OCI-LY3 (cell line): ENCODE measurements around the gene S100A16.
A peak's percentile ranks its signal among the peaks of the same experiment; 100 is the strongest.

Experiments
- H2AFZ ChIP-seq: fragments of 200-600, 300-600 bp; shearing (Covaris generic); 2 replicates; pipeline ENCODE4 v1.6.0; 2014; ENCODE audit warnings: antibody characterized with exemption, low read depth, low read length
- H3K27ac ChIP-seq: fragments of 200-600, 300-600 bp; sonication (generic); 2 replicates; pipeline ENCODE4 v1.5.1; 2014; ENCODE audit warnings: mild to moderate bottlenecking, low read length, moderate library complexity, mixed read lengths
- H3K27me3 ChIP-seq: fragments of 200-600, 300-600 bp; sonication (generic); 2 replicates; pipeline ENCODE4 v1.6.1; 2014; ENCODE audit warnings: low read depth, low read length, mixed read lengths
- H3K36me3 ChIP-seq: fragments of 200-600, 300-600 bp; sonication (generic); replicated peaks from 2 replicates; pipeline ENCODE3; 2014; ENCODE audit warnings: low read depth, low read length, mixed read lengths
- H3K4me1 ChIP-seq: fragments of 300-600, 200-600 bp; sonication (generic); 2 replicates; pipeline ENCODE4 v1.6.1; 2014; ENCODE audit warnings: low read length, mixed read lengths
- H3K4me2 ChIP-seq: fragments of 200-600, 300-600 bp; sonication (generic); 2 replicates; pipeline ENCODE4 v1.6.1; 2014; ENCODE audit warnings: low read length, mixed read lengths
- H3K4me3 ChIP-seq: fragments of 300-600, 200-600 bp; sonication (generic); 2 replicates; pipeline ENCODE4 v1.5.1; 2014; ENCODE audit warnings: antibody characterized with exemption, mild to moderate bottlenecking, low read length, moderate library complexity
- H3K79me2 ChIP-seq: fragments of 300-600, 200-600 bp; shearing (Covaris generic); 2 replicates; pipeline ENCODE4 v1.6.1; 2014; ENCODE audit warnings: mild to moderate bottlenecking, low read length, mixed read lengths
- H3K9ac ChIP-seq: fragments of 300-600, 200-600 bp; shearing (Covaris generic); 2 replicates; pipeline ENCODE4 v1.6.0; 2014; ENCODE audit warnings: mild to moderate bottlenecking, low read length, moderate library complexity
- H3K9me3 ChIP-seq: fragments of 200-600, 300-600 bp; shearing (Covaris generic); 2 replicates; pipeline ENCODE4 v1.6.1; 2014; ENCODE audit warnings: low read length, mixed read lengths; ENCODE audit not compliant: insufficient read depth
- H4K20me1 ChIP-seq: fragments of 200-600, 300-600 bp; sonication (generic); 2 replicates; pipeline ENCODE4 v1.6.1; 2016; ENCODE audit warnings: low read length, mixed read lengths; ENCODE audit not compliant: insufficient read depth
- EZH2phosphoT487 ChIP-seq: fragments of 200-600 bp; shearing (Covaris generic); IDR thresholded peaks from 2 replicates; pipeline ENCODE4 v1.6.1; 2018; ENCODE audit warnings: antibody characterized with exemption, mixed run types, low read depth
- TF ChIP-seq, protein P1 (sequence below): fragments of 200-600, 300-600 bp; sonication (generic); IDR thresholded peaks from 2 replicates; pipeline ENCODE4 v1.5.1; 2014; ENCODE audit warnings: antibody characterized with exemption, low read length, low read depth

Gene S100A16

DNA sequence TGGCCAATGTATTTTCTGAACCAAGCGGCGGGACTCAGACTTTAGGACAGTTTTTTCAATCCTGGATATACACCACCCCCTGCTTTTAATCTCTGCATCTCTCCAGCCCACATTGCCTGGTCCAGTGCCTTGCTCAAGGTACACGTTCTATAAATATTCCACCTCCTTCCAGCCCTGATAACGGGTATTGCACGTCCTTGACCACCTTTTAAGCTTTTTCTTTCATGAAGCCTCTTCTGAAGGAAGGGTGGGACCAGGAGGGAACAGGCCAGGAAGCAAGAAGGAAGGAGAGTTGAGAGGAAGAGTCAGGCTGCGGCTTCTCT, 3.4 kb downstream of the S100A16 start:
- H3K27me3 ChIP-seq: no peaks in the 10 kb centered on the region
- H3K36me3 ChIP-seq: no peaks in the 10 kb centered on the region
- H2AFZ ChIP-seq: no peak overlapping the region
- H4K20me1 ChIP-seq: no peaks in the 10 kb centered on the region
- H3K4me3 ChIP-seq: no peak overlapping the region
- no peak overlapping the region for H3K9ac ChIP-seq
- TF ChIP-seq, protein P1, sequence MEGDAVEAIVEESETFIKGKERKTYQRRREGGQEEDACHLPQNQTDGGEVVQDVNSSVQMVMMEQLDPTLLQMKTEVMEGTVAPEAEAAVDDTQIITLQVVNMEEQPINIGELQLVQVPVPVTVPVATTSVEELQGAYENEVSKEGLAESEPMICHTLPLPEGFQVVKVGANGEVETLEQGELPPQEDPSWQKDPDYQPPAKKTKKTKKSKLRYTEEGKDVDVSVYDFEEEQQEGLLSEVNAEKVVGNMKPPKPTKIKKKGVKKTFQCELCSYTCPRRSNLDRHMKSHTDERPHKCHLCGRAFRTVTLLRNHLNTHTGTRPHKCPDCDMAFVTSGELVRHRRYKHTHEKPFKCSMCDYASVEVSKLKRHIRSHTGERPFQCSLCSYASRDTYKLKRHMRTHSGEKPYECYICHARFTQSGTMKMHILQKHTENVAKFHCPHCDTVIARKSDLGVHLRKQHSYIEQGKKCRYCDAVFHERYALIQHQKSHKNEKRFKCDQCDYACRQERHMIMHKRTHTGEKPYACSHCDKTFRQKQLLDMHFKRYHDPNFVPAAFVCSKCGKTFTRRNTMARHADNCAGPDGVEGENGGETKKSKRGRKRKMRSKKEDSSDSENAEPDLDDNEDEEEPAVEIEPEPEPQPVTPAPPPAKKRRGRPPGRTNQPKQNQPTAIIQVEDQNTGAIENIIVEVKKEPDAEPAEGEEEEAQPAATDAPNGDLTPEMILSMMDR: no peak
- TF ChIP-seq EZH2phosphoT487: no peak
- no peaks in the 10 kb centered on the region for H3K79me2 ChIP-seq
- H3K27ac ChIP-seq: no peak overlapping the region
- H3K4me2 ChIP-seq: no peak overlapping the region
- no peaks in the 10 kb centered on the region for H3K9me3 ChIP-seq
- H3K4me1 ChIP-seq: peaks cover 29% of the 10 kb centered on the region

- H3K4me2 ChIP-seq: no peak overlapping the region
- no peaks in the 10 kb centered on the region for H3K9me3 ChIP-seq
- H3K4me3 ChIP-seq: no peak overlapping the region
- H4K20me1 ChIP-seq: no peaks in the 10 kb centered on the region
- no peak overlapping the region for H3K27ac ChIP-seq
- H3K9ac ChIP-seq: no peak overlapping the region
- H2AFZ ChIP-seq: no peak overlapping the region
- no peaks in the 10 kb centered on the region for H3K36me3 ChIP-seq
- H3K4me1 ChIP-seq: peaks cover 34% of the 10 kb centered on the region
- no peaks in the 10 kb centered on the region for H3K79me2 ChIP-seq
- TF ChIP-seq, protein P1: no peak
- TF ChIP-seq EZH2phosphoT487: no peak
- no peaks in the 10 kb centered on the region for H3K27me3 ChIP-seq
These were observed 4.0 kb downstream of the S100A16 start for GRCh38 chr1:153608742-153609584.

DNA sequence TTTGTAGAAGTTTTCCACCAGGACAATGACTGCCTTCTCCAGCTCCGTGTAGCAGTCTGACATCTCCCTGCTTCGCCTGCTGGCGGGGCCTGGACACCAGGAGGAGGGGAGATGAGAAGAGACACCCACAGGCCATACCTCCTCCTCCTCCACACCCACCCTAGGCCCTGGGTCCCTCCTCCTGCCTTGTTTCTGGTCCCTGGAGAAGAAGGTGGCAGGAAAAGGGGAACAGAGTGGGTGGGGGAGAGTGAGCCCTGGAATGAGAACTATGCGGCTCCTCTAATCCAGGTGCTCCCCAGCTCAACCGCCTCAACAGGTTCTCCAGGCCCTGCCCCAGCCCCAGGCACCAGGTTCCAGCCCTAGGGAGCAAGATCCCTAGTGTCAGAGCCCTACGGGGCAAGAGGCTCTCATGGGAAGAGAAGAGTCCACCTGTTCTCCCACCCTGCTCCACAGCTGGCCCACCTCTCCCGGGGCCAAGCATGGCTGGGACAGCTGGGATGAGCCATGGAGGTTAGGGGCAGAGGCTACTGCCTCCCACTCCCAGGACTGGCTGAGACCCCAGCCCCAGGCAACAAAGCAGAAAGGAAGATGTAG, 4.8 kb downstream of the S100A16 start:
- H3K9ac ChIP-seq: no peak overlapping the region
- H3K4me1 ChIP-seq: peaks cover 35% of the 10 kb centered on the region

DNA sequence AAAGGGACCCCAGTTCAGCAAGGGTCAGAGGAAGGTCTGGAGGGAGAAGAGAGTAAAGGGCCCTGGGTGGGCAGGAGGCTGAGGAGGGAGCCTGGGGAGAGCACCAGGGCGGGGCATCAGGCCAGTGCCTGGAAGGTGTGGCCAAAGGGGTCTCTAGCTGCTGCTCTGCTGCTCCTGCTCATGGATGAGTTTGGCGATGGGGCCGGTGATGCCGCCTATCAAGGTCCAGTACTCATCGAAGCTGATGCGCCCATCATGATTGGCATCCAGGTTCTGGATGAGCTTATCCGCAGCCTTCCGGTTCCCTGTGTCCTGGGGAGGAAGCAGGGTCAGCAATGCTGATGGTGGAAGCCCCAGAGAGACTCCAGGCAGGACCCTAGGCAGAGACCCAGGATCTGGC, 5.6 kb downstream of the S100A16 start:
- H4K20me1 ChIP-seq: no peaks in the 10 kb centered on the region
- H3K4me1 ChIP-seq: peaks cover 35% of the 10 kb centered on the region
- no peaks in the 10 kb centered on the region for H3K36me3 ChIP-seq
- H3K9me3 ChIP-seq: no peaks in the 10 kb centered on the region
- TF ChIP-seq, protein P1: no peak
- no peaks in the 10 kb centered on the region for H3K27me3 ChIP-seq
- no peak overlapping the region for H3K4me2 ChIP-seq
- H3K27ac ChIP-seq: no peak overlapping the region
- H3K9ac ChIP-seq: peak overlapping the region; percentile 6; the same call in 1 of the 2 replicates
- H2AFZ ChIP-seq: no peak overlapping the region
- H3K79me2 ChIP-seq: no peaks in the 10 kb centered on the region
- no peak overlapping the region for H3K4me3 ChIP-seq

More for the DNA sequence above, 4.8 kb downstream of the S100A16 start:
- no peaks in the 10 kb centered on the region for H3K79me2 ChIP-seq
- H2AFZ ChIP-seq: no peak overlapping the region
- no peaks in the 10 kb centered on the region for H3K27me3 ChIP-seq
- H3K4me2 ChIP-seq: no peak overlapping the region
- no peaks in the 10 kb centered on the region for H4K20me1 ChIP-seq
- H3K36me3 ChIP-seq: no peaks in the 10 kb centered on the region
- no peak overlapping the region for H3K27ac ChIP-seq
- no peak for TF ChIP-seq EZH2phosphoT487
- TF ChIP-seq, protein P1: no peak
- no peak overlapping the region for H3K4me3 ChIP-seq
- H3K9me3 ChIP-seq: no peaks in the 10 kb centered on the region
